ENCODE measurements around the gene CAMTA1.

The CAMTA1 gene

DNA sequence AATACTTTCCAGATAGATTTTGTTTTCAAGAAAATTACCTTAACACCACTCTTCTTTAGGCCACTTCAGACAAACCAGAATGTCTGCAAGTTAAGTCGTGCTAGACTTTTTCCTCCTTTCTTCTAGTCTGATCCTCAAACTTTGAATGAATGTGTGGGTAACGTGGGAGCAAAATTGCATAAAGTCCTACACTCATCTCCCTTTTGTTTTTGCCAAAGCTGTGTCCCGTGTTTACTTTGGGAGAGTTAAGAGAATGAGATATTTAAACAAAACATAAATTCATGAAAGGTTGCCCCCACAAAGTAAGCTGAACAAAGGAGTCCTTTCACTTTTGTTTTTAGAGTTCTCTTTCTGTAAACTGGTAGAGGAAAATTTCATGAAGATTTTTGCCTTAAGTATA is 969.0 kb downstream of the CAMTA1 start:
- H3K4me3 ChIP-seq (ENCODE audit: low read length) = no peak overlapping the region
- no peak for DNase-seq (ENCODE audit: low read depth)
- TF ChIP-seq CTCF (conservative IDR thresholded peaks at IDR 0.05; ENCODE audit: low read length) = no peak

- DNase-seq (ENCODE audit: low read depth) = no peak
- peak; percentile 45 for TF ChIP-seq CTCF (conservative IDR thresholded peaks at IDR 0.05; ENCODE audit: low read length)
- no peak overlapping the region for H3K4me3 ChIP-seq (ENCODE audit: low read length)
Observed at GRCh38 chr1:7755448-7755847, 970.2 kb downstream of the CAMTA1 start.

- no peak overlapping the region for H3K4me3 ChIP-seq (ENCODE audit: low read length)
- no peak for DNase-seq (ENCODE audit: low read depth)
- no peak for TF ChIP-seq CTCF (conservative IDR thresholded peaks at IDR 0.05; ENCODE audit: low read length)
Observed at GRCh38 chr1:7760245-7760644, 975.0 kb downstream of the CAMTA1 start.

- H3K4me3 ChIP-seq (ENCODE audit: low read length) = no peak overlapping the region
- TF ChIP-seq CTCF (conservative IDR thresholded peaks at IDR 0.05; ENCODE audit: low read length) = no peak
- DNase-seq (ENCODE audit: low read depth) = no peak
Observed at GRCh38 chr1:7761103-7761502, 975.8 kb downstream of the CAMTA1 start.

GRCh38 chr1:7767176-7767575 is 981.9 kb downstream of the CAMTA1 start:
- TF ChIP-seq CTCF (conservative IDR thresholded peaks at IDR 0.05; ENCODE audit: low read length) = no peak
- no peak for DNase-seq (ENCODE audit: low read depth)
- H3K4me3 ChIP-seq (ENCODE audit: low read length) = no peak overlapping the region

- DNase-seq (ENCODE audit: low read depth) = no peak
- TF ChIP-seq CTCF (conservative IDR thresholded peaks at IDR 0.05; ENCODE audit: low read length) = no peak
Observed at GRCh38 chr1:7768583-7768982, 983.3 kb downstream of the CAMTA1 start.

DNA sequence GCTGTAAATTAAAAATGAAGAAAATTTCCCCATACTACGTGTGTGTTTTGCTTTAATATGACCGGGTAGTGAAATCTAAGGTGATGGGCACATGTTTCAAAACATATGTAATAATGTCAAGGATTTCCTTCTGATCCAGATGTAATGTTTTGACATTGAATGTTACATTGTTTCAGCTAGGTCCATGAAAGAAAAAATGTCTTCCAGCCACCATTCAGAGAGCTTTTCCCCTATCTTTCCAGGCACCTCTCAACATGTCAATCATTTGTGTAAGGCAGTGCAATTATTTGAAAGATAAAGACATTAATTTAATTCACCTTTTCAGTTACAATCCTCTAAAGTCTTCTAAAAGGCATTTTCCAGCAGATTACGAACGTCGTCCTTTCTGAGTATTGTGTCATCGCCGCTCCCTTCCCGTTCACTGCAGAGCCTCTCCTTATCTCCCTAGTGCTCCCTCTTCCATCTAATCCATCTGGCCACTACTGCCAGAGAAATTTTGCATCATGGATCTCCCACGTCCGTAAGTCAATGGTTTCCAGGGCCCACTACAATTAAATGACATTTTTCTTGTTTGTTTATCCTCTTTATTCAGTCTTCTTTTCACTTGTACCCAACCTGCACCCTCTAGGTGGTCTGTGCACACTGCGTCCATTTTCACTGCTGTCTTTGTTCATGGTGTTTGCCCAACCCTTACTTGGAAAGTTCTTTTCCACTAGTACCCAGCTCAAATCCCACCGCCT is 984.6 kb downstream of the CAMTA1 start:
- no peak for TF ChIP-seq CTCF (conservative IDR thresholded peaks at IDR 0.05; ENCODE audit: low read length)
- DNase-seq (ENCODE audit: low read depth) = no peak
- H3K4me3 ChIP-seq (ENCODE audit: low read length) = no peak overlapping the region

More at GRCh38 chr1:7768583-7768982, 983.3 kb downstream of the CAMTA1 start:
- H3K4me3 ChIP-seq (ENCODE audit: low read length) = no peak overlapping the region
